Keratinocyte (primary cell): ENCODE data around the gene KRT24. TPM values are rescaled to one million over a fixed set of nuclear protein-coding genes. Genes with fewer than 3 reads are reported as not detected.

Experiments used
- DNase-seq: peaks from one replicate; pipeline ENCODE4 v3.0.0-alpha.2; 2011; ENCODE audit warnings: low read depth, missing footprints, low spot score
- FAIRE-seq: peaks from 2 replicates; lab custom pipeline; 2011; peaks lifted over from hg19 to GRCh38; lab: Jason Lieb, UNC
- H2AFZ ChIP-seq: 2 replicates; pipeline ENCODE4 v1.6.0; 2012; ENCODE audit warnings: low read length, control low read depth, inconsistent platforms; ENCODE audit not compliant: control insufficient read depth
- H3K27ac ChIP-seq: 2 replicates; pipeline ENCODE4 v1.5.1; 2011; ENCODE audit warnings: low read length; ENCODE audit not compliant: control insufficient read depth, insufficient read depth
- H3K27me3 ChIP-seq: 3 replicates; pipeline ENCODE4 v1.6.0; 2011; ENCODE audit warnings: low read length; ENCODE audit not compliant: control insufficient read depth, insufficient read depth; ENCODE audit errors: extremely low read depth
- H3K36me3 ChIP-seq, 2 experiments: 2 replicates in 1 of 2; 3 replicates in 1 of 2; pipeline ENCODE4 v1.5.1; 2011; ENCODE audit warnings: low read length in 2 of 2, mild to moderate bottlenecking in 1 of 2; ENCODE audit not compliant: control insufficient read depth in 2 of 2, insufficient read depth in 2 of 2; ENCODE audit errors: extremely low read depth in 1 of 2
- H3K4me1 ChIP-seq: 3 replicates; pipeline ENCODE4 v1.5.1; 2011; ENCODE audit warnings: low read length; ENCODE audit not compliant: control insufficient read depth, insufficient read depth; ENCODE audit errors: extremely low read depth
- H3K4me2 ChIP-seq: 3 replicates; pipeline ENCODE4 v1.6.0; 2011; ENCODE audit warnings: low read depth, low read length; ENCODE audit not compliant: control insufficient read depth, insufficient read depth; ENCODE audit errors: extremely low read depth
- H3K4me3 ChIP-seq, 3 experiments: fragments of 200-600 bp in 1 of 3; sonication (generic) in 1 of 3; 2 replicates in 2 of 3; 3 replicates in 1 of 3; pipeline ENCODE4 v1.5.1; 2011 to 2016; ENCODE audit warnings: low read length in 3 of 3, mild to moderate bottlenecking in 3 of 3, control low read depth in 2 of 3, inconsistent platforms in 1 of 3, low read depth in 1 of 3, mixed read lengths in 1 of 3, mixed run types in 1 of 3, moderate library complexity in 1 of 3; ENCODE audit not compliant: control insufficient read depth in 2 of 3, insufficient read depth in 2 of 3; ENCODE audit errors: extremely low read depth in 1 of 3
- H3K79me2 ChIP-seq: 2 replicates; pipeline ENCODE4 v1.6.0; 2012; ENCODE audit warnings: low read length; ENCODE audit not compliant: control insufficient read depth, insufficient read depth
- H3K9ac ChIP-seq: 3 replicates; pipeline ENCODE4 v1.6.0; 2011; ENCODE audit warnings: low read length; ENCODE audit not compliant: control insufficient read depth, insufficient read depth; ENCODE audit errors: extremely low read depth
- H3K9me1 ChIP-seq: 3 replicates; pipeline ENCODE4 v1.6.0; 2011; ENCODE audit warnings: low read length; ENCODE audit not compliant: control insufficient read depth, insufficient read depth; ENCODE audit errors: extremely low read depth
- H3K9me3 ChIP-seq: 2 replicates; pipeline ENCODE4 v1.5.1; 2012; ENCODE audit warnings: low read depth, low read length; ENCODE audit not compliant: control insufficient read depth
- H4K20me1 ChIP-seq: 3 replicates; pipeline ENCODE4 v1.6.0; 2011; ENCODE audit warnings: low read length; ENCODE audit not compliant: control insufficient read depth, insufficient read depth; ENCODE audit errors: extremely low read depth
- EZH2 ChIP-seq: IDR thresholded peaks from one replicate; pipeline ENCODE4 v1.6.1; 2012; ENCODE audit warnings: inconsistent platforms, mild to moderate bottlenecking, low read length, moderate library complexity
- dilution Hi-C: fragments of 300-500 bp; cut with MboI; formaldehyde crosslinking; loops from one replicate; pipeline ENCODE4 v1.7.0; 2020; ENCODE audit warnings: low sequenced_read_pairs; ENCODE audit not compliant: extremely low pct_ligation_motif_present
- polyA plus RNA-seq, 5 experiments: library from polyadenylated mRNA; depleted of rRNA in 3 of 5; stranded (reverse) in 3 of 5; stranded (forward) in 1 of 5; unstranded in 1 of 5; fragments of >200 nt; gene quantifications; 1 replicate in 1 of 5; 2 replicates in 3 of 5; 3 replicates in 1 of 5; pipeline versions ENCODE4 v1.2.1 to v1.2.3, GENCODE V29; 2011 to 2012; ENCODE audit warnings: missing spikeins in 2 of 5, low read depth in 1 of 5, low replicate concordance in 1 of 5
- TF ChIP-seq, protein P1 (sequence below), 3 experiments: IDR thresholded peaks in 1 of 3; conservative IDR thresholded peaks in 1 of 3; optimal IDR thresholded peaks in 1 of 3; 2 replicates in 2 of 3; 3 replicates in 1 of 3; pipeline versions ENCODE3 to v1.5.1; 2011; ENCODE audit warnings: low read length in 3 of 3, mild to moderate bottlenecking in 3 of 3, moderate library complexity in 2 of 3, control low read depth in 1 of 3, inconsistent platforms in 1 of 3; ENCODE audit not compliant: insufficient read depth in 2 of 3; ENCODE audit errors: extremely low read depth in 1 of 3

Gene KRT24
- polyA plus RNA-seq, 1 donor (not counting 4 experiments of a cell fraction or from before 2014, with no cell fraction given) = 1.0 TPM

DNA sequence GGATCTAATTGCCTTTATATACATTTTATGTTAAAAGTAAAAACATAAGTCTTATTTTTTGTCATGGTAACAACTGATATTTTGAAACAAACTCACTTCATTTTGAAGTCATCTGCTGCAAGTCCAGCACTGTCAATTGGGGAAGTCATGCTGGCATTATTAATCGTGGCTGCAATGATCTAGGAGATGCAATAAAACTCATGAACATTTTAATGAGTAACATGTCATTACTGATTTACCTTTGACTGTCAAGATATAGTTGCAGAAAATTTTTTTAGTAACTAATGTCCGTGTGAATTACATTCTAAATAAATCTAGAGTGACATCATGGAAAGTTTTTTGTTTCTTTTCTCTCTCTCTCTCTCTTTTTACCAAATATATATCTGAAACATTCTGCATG, 17.3 kb upstream of the KRT24 start:
- Histone ChIP-seq H4K20me1 (no peaks in the 10 kb centered on the region), H3K4me3 (no peak overlapping the region), H3K36me3 (no peaks in the 10 kb centered on the region), H3K9me3 (no peaks in the 10 kb centered on the region), H3K27me3 (no peaks in the 10 kb centered on the region), H3K79me2 (no peaks in the 10 kb centered on the region), H3K27ac (no peak overlapping the region), H3K4me2 (no peak overlapping the region), H3K9ac (no peak overlapping the region), H3K4me1 (no peaks in the 10 kb centered on the region), H2AFZ (no peak overlapping the region), H3K9me1 (no peaks in the 10 kb centered on the region)
- DNase-seq (no peak), FAIRE-seq (no peak)
- no peak for TF ChIP-seq EZH2
- TF ChIP-seq, protein P1, sequence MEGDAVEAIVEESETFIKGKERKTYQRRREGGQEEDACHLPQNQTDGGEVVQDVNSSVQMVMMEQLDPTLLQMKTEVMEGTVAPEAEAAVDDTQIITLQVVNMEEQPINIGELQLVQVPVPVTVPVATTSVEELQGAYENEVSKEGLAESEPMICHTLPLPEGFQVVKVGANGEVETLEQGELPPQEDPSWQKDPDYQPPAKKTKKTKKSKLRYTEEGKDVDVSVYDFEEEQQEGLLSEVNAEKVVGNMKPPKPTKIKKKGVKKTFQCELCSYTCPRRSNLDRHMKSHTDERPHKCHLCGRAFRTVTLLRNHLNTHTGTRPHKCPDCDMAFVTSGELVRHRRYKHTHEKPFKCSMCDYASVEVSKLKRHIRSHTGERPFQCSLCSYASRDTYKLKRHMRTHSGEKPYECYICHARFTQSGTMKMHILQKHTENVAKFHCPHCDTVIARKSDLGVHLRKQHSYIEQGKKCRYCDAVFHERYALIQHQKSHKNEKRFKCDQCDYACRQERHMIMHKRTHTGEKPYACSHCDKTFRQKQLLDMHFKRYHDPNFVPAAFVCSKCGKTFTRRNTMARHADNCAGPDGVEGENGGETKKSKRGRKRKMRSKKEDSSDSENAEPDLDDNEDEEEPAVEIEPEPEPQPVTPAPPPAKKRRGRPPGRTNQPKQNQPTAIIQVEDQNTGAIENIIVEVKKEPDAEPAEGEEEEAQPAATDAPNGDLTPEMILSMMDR (optimal IDR thresholded peaks at IDR 0.05 in 1 of 3, IDR thresholded peaks at IDR 0.05 in 1 of 3, conservative IDR thresholded peaks at IDR 0.05 in 1 of 3; ENCODE audit: extremely low read depth in 1 of 3, insufficient read depth in 2 of 3, low read length in 3 of 3) = no peak
- dilution Hi-C loops = no loop called here

DNA sequence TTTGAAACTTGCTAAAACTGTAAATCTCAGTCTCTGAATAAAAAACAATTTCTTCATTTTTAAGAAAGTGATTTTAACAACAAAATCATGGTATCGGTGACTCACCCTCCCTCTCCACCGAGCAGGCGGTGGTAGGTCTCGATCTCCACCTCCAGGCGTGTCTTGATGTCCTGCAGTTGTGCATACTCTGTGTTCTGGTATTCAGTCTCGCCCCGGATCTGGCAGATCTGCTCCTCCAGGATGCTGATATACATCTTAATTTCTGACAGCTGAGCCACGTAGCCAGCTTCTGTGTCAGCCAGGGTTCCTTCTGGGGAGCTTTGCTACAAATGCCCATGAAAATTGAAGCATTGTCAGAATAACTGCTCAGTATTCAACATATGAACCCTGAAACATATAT, 15.4 kb upstream of the KRT24 start:
- peak; percentile 11 for DNase-seq
- no peaks in the 10 kb centered on the region for H3K9me1 ChIP-seq
- peak; percentile 43 for FAIRE-seq

More for the DNA sequence above, 15.4 kb upstream of the KRT24 start:
- Histone ChIP-seq H3K4me2 (peak overlapping the region; percentile 14), H3K9ac (no peak overlapping the region), H2AFZ (no peak overlapping the region), H3K9me3 (no peaks in the 10 kb centered on the region), H3K79me2 (no peaks in the 10 kb centered on the region), H3K27me3 (no peaks in the 10 kb centered on the region), H3K27ac (no peak overlapping the region), H3K4me1 (no peaks in the 10 kb centered on the region), H4K20me1 (no peaks in the 10 kb centered on the region), H3K4me3 (no peak overlapping the region), H3K36me3 (no peaks in the 10 kb centered on the region)
- dilution Hi-C loops = no loop called here
- TF ChIP-seq, protein P1 (optimal IDR thresholded peaks at IDR 0.05 in 1 of 3, IDR thresholded peaks at IDR 0.05 in 1 of 3, conservative IDR thresholded peaks at IDR 0.05 in 1 of 3; ENCODE audit: extremely low read depth in 1 of 3, insufficient read depth in 2 of 3, low read length in 3 of 3) = peak; percentile 16 to 66 (median 27)
- TF ChIP-seq EZH2 = no peak
